ENCODE measurements around the gene IGSF1.

Gene IGSF1

GRCh38 chrX:131288738-131289511 is at the start of gene IGSF1:
Gene IGSF1 (minus strand): TSS chrX:131289306. CDS start chrX:131286674, 2,632 bp downstream.
- no peak for DNase-seq (ENCODE audit: low read depth in 2 of 2, low spot score in 1 of 2)

GRCh38 chrX:131332331-131332730 is 43.2 kb upstream of the IGSF1 start:
- no peak for DNase-seq (ENCODE audit: low read depth in 2 of 2, low spot score in 1 of 2)

GRCh38 chrX:131331152-131331551 is 42.0 kb upstream of the IGSF1 start:
- DNase-seq (ENCODE audit: low read depth in 2 of 2, low spot score in 1 of 2), result no peak

- no peak for DNase-seq (ENCODE audit: low read depth in 2 of 2, low spot score in 1 of 2)
Measured at GRCh38 chrX:131330735-131331134, 41.6 kb upstream of the IGSF1 start.

- no peak for DNase-seq (ENCODE audit: low read depth in 2 of 2, low spot score in 1 of 2)
Measured at GRCh38 chrX:131322651-131323050, 33.5 kb upstream of the IGSF1 start.

GRCh38 chrX:131317326-131317725 is 28.2 kb upstream of the IGSF1 start:
- no peak for DNase-seq (ENCODE audit: low read depth in 2 of 2, low spot score in 1 of 2)

GRCh38 chrX:131316260-131316659 is 27.2 kb upstream of the IGSF1 start:
- DNase-seq (ENCODE audit: low read depth in 2 of 2, low spot score in 1 of 2), result no peak

GRCh38 chrX:131308980-131309379 is 19.9 kb upstream of the IGSF1 start:
- DNase-seq (ENCODE audit: low read depth in 2 of 2, low spot score in 1 of 2), result no peak

- DNase-seq (ENCODE audit: low read depth in 2 of 2, low spot score in 1 of 2), result no peak
Measured at GRCh38 chrX:131306601-131307000, 17.5 kb upstream of the IGSF1 start.

- DNase-seq (ENCODE audit: low read depth in 2 of 2, low spot score in 1 of 2), result no peak
Measured at GRCh38 chrX:131305926-131306325, 16.8 kb upstream of the IGSF1 start.

- no peak for DNase-seq (ENCODE audit: low read depth in 2 of 2, low spot score in 1 of 2)
Measured at GRCh38 chrX:131302701-131303100, 13.6 kb upstream of the IGSF1 start.

GRCh38 chrX:131301155-131301554 is 12.0 kb upstream of the IGSF1 start:
- DNase-seq (ENCODE audit: low read depth in 2 of 2, low spot score in 1 of 2), result no peak

- DNase-seq (ENCODE audit: low read depth in 2 of 2, low spot score in 1 of 2), result no peak
Measured at GRCh38 chrX:131298846-131299245, 9.7 kb upstream of the IGSF1 start.

GRCh38 chrX:131298036-131298435 is 8.9 kb upstream of the IGSF1 start:
- no peak for DNase-seq (ENCODE audit: low read depth in 2 of 2, low spot score in 1 of 2)

GRCh38 chrX:131289527-131289926 is 421 bp upstream of the IGSF1 start:
- DNase-seq (ENCODE audit: low read depth in 2 of 2, low spot score in 1 of 2), result no peak

- DNase-seq (ENCODE audit: low read depth in 2 of 2, low spot score in 1 of 2), result no peak
Measured at GRCh38 chrX:131288188-131288587, 918 bp downstream of the IGSF1 start.

- no peak for DNase-seq (ENCODE audit: low read depth in 2 of 2, low spot score in 1 of 2)
Measured at GRCh38 chrX:131287560-131288179, 1.4 kb downstream of the IGSF1 start.

GRCh38 chrX:131279617-131280016 is 9.5 kb downstream of the IGSF1 start:
- no peak for DNase-seq (ENCODE audit: low read depth in 2 of 2, low spot score in 1 of 2)

GRCh38 chrX:131279197-131279596 is 9.9 kb downstream of the IGSF1 start:
- DNase-seq (ENCODE audit: low read depth in 2 of 2, low spot score in 1 of 2), result no peak

- DNase-seq (ENCODE audit: low read depth in 2 of 2, low spot score in 1 of 2), result no peak
Measured at GRCh38 chrX:131277543-131278136, 11.5 kb downstream of the IGSF1 start.

- DNase-seq (ENCODE audit: low read depth in 2 of 2, low spot score in 1 of 2), result no peak
Measured at GRCh38 chrX:131273011-131273410, 16.1 kb downstream of the IGSF1 start.

GRCh38 chrX:131271826-131272225 is 17.3 kb downstream of the IGSF1 start:
- DNase-seq (ENCODE audit: low read depth in 2 of 2, low spot score in 1 of 2), result no peak

Measured in stimulated activated CD8-positive, alpha-beta memory T cell treated with anti-CD3 and anti-CD28 coated beads, Interleukin-4, amount 100 ng/mL, for 4 hours (primary cell).